Stimulated activated naive CD8-positive, alpha-beta T cell treated with anti-CD3 and anti-CD28 coated beads, Interleukin-15, Interleukin-2, amounts not matched to agents 100 ng/mL and 50 ng/mL, for 24 hours (primary cell): Measurements from ENCODE around the gene NEURL3.

ENCODE experiments used
- H3K27ac Mint-ChIP-seq: one replicate; pipeline ENCODE4 v1.8.0; 2021; ENCODE audit warnings: mild to moderate bottlenecking, mixed read lengths
- H3K27me3 Mint-ChIP-seq: one replicate; pipeline ENCODE4 v1.8.0; 2021; ENCODE audit warnings: mixed read lengths
- H3K36me3 Mint-ChIP-seq: one replicate; pipeline ENCODE4 v1.8.0; 2021; ENCODE audit warnings: low read depth, mixed read lengths
- H3K4me1 Mint-ChIP-seq: one replicate; pipeline ENCODE4 v1.8.0; 2021; ENCODE audit warnings: low read depth, mixed read lengths
- H3K4me3 Mint-ChIP-seq: one replicate; pipeline ENCODE4 v1.8.0; 2021; ENCODE audit warnings: mild to moderate bottlenecking, mixed read lengths
- H3K9me3 Mint-ChIP-seq: one replicate; pipeline ENCODE4 v1.8.0; 2021; ENCODE audit warnings: mixed read lengths

Gene NEURL3

GRCh38 chr2:96525211-96525507, 20.0 kb upstream of the NEURL3 start:
- H3K4me1 Mint-ChIP-seq, result peaks cover 59% of the 10 kb centered on the region
- H3K27ac Mint-ChIP-seq, result no peak overlapping the region
- no peaks in the 10 kb centered on the region for H3K27me3 Mint-ChIP-seq
- no peak overlapping the region for H3K4me3 Mint-ChIP-seq
- no peaks in the 10 kb centered on the region for H3K36me3 Mint-ChIP-seq
- no peaks in the 10 kb centered on the region for H3K9me3 Mint-ChIP-seq

- Mint-ChIP-seq H3K4me3 (no peak overlapping the region), H3K36me3 (no peaks in the 10 kb centered on the region), H3K4me1 (peaks cover 54% of the 10 kb centered on the region), H3K27ac (peak overlapping the region; percentile 36), H3K9me3 (no peaks in the 10 kb centered on the region), H3K27me3 (no peaks in the 10 kb centered on the region)
These were observed 19.5 kb upstream of the NEURL3 start for GRCh38 chr2:96524482-96525210.

- no peak overlapping the region for H3K4me3 Mint-ChIP-seq
- H3K36me3 Mint-ChIP-seq, result no peaks in the 10 kb centered on the region
- H3K4me1 Mint-ChIP-seq, result peaks cover 46% of the 10 kb centered on the region
- no peaks in the 10 kb centered on the region for H3K9me3 Mint-ChIP-seq
- no peaks in the 10 kb centered on the region for H3K27me3 Mint-ChIP-seq
- H3K27ac Mint-ChIP-seq, result no peak overlapping the region
These were observed 18.7 kb upstream of the NEURL3 start for GRCh38 chr2:96523659-96524481.

- no peak overlapping the region for H3K27ac Mint-ChIP-seq
These were observed 17.4 kb upstream of the NEURL3 start for GRCh38 chr2:96522304-96523203.

GRCh38 chr2:96521219-96521618, 16.1 kb upstream of the NEURL3 start:
- H3K9me3 Mint-ChIP-seq, result peaks cover 8% of the 10 kb centered on the region
- H3K4me3 Mint-ChIP-seq, result no peak overlapping the region
- no peaks in the 10 kb centered on the region for H3K27me3 Mint-ChIP-seq
- peaks cover 26% of the 10 kb centered on the region for H3K4me1 Mint-ChIP-seq
- no peak overlapping the region for H3K27ac Mint-ChIP-seq
- peaks cover 5% of the 10 kb centered on the region for H3K36me3 Mint-ChIP-seq

More at GRCh38 chr2:96522304-96523203, 17.4 kb upstream of the NEURL3 start:
- peaks cover under 1% of the 10 kb centered on the region for H3K9me3 Mint-ChIP-seq
- H3K36me3 Mint-ChIP-seq, result no peaks in the 10 kb centered on the region
- H3K4me1 Mint-ChIP-seq, result peaks cover 34% of the 10 kb centered on the region
- no peaks in the 10 kb centered on the region for H3K27me3 Mint-ChIP-seq
- H3K4me3 Mint-ChIP-seq, result no peak overlapping the region

- Mint-ChIP-seq H3K4me3 (no peak overlapping the region), H3K27ac (no peak overlapping the region), H3K36me3 (peaks cover 5% of the 10 kb centered on the region), H3K4me1 (peaks cover 20% of the 10 kb centered on the region), H3K27me3 (no peaks in the 10 kb centered on the region), H3K9me3 (peaks cover 8% of the 10 kb centered on the region)
These were observed 15.5 kb upstream of the NEURL3 start for GRCh38 chr2:96520697-96521096.

- peaks cover 5% of the 10 kb centered on the region for H3K36me3 Mint-ChIP-seq
- H3K4me1 Mint-ChIP-seq, result peaks cover 16% of the 10 kb centered on the region
- no peaks in the 10 kb centered on the region for H3K27me3 Mint-ChIP-seq
These were observed 15.1 kb upstream of the NEURL3 start for GRCh38 chr2:96520231-96520630.

GRCh38 chr2:96517079-96517478, 11.9 kb upstream of the NEURL3 start:
- no peak overlapping the region for H3K4me3 Mint-ChIP-seq
- no peaks in the 10 kb centered on the region for H3K4me1 Mint-ChIP-seq
- H3K27ac Mint-ChIP-seq, result no peak overlapping the region
- H3K36me3 Mint-ChIP-seq, result peaks cover 5% of the 10 kb centered on the region
- H3K9me3 Mint-ChIP-seq, result peaks cover 8% of the 10 kb centered on the region
- H3K27me3 Mint-ChIP-seq, result no peaks in the 10 kb centered on the region

More at GRCh38 chr2:96520231-96520630, 15.1 kb upstream of the NEURL3 start:
- Mint-ChIP-seq H3K4me3 (no peak overlapping the region), H3K27ac (no peak overlapping the region), H3K9me3 (peaks cover 8% of the 10 kb centered on the region)

- Mint-ChIP-seq H3K9me3 (peaks cover 8% of the 10 kb centered on the region), H3K27ac (no peak overlapping the region), H3K4me1 (peaks cover 3% of the 10 kb centered on the region), H3K36me3 (peaks cover 5% of the 10 kb centered on the region), H3K27me3 (peaks cover 13% of the 10 kb centered on the region), H3K4me3 (no peak overlapping the region)
These were observed 9.4 kb upstream of the NEURL3 start for GRCh38 chr2:96514521-96514920.

GRCh38 chr2:96512341-96512740, 7.2 kb upstream of the NEURL3 start:
- Mint-ChIP-seq H3K27me3 (peaks cover 20% of the 10 kb centered on the region), H3K36me3 (peaks cover 5% of the 10 kb centered on the region), H3K4me3 (no peak overlapping the region), H3K9me3 (peaks cover 5% of the 10 kb centered on the region), H3K27ac (no peak overlapping the region), H3K4me1 (peaks cover 18% of the 10 kb centered on the region)

GRCh38 chr2:96511851-96512250, 6.7 kb upstream of the NEURL3 start:
- peaks cover 18% of the 10 kb centered on the region for H3K4me1 Mint-ChIP-seq
- no peak overlapping the region for H3K27ac Mint-ChIP-seq
- no peak overlapping the region for H3K4me3 Mint-ChIP-seq
- H3K9me3 Mint-ChIP-seq, result no peaks in the 10 kb centered on the region
- peaks cover 20% of the 10 kb centered on the region for H3K27me3 Mint-ChIP-seq
- H3K36me3 Mint-ChIP-seq, result no peaks in the 10 kb centered on the region

- H3K27ac Mint-ChIP-seq, result no peak overlapping the region
These were observed 5.9 kb upstream of the NEURL3 start for GRCh38 chr2:96510931-96511595.

GRCh38 chr2:96509847-96510230, 4.7 kb upstream of the NEURL3 start:
- Mint-ChIP-seq H3K27ac (no peak overlapping the region), H3K4me3 (no peak overlapping the region), H3K36me3 (no peaks in the 10 kb centered on the region), H3K4me1 (peaks cover 18% of the 10 kb centered on the region), H3K27me3 (peaks cover 20% of the 10 kb centered on the region), H3K9me3 (no peaks in the 10 kb centered on the region)

More at GRCh38 chr2:96510931-96511595, 5.9 kb upstream of the NEURL3 start:
- Mint-ChIP-seq H3K9me3 (no peaks in the 10 kb centered on the region), H3K4me3 (no peak overlapping the region), H3K4me1 (peaks cover 18% of the 10 kb centered on the region), H3K36me3 (no peaks in the 10 kb centered on the region), H3K27me3 (peaks cover 20% of the 10 kb centered on the region)

GRCh38 chr2:96509114-96509846, 4.1 kb upstream of the NEURL3 start:
- no peak overlapping the region for H3K27ac Mint-ChIP-seq
- no peaks in the 10 kb centered on the region for H3K36me3 Mint-ChIP-seq
- peaks cover 18% of the 10 kb centered on the region for H3K4me1 Mint-ChIP-seq
- peaks cover 20% of the 10 kb centered on the region for H3K27me3 Mint-ChIP-seq
- H3K9me3 Mint-ChIP-seq, result no peaks in the 10 kb centered on the region
- H3K4me3 Mint-ChIP-seq, result no peak overlapping the region
